Cardiac fibroblast (primary cell): ENCODE data around the gene ANKMY1.

Experiments used
- DNase-seq, 2 donors: peaks; one replicate each; pipeline versions ENCODE4 v3.0.0 to v3.0.0-alpha.2; 2010; ENCODE audit warnings: low read depth in 2 of 2
- H3K4me3 ChIP-seq, 2 donors: replicated peaks in 1 of 2; 1 replicate in 1 of 2; 2 replicates in 1 of 2; pipeline ENCODE4 v1.5.1; 2011; ENCODE audit warnings: low read depth in 2 of 2, low read length in 2 of 2, mild to moderate bottlenecking in 2 of 2, moderate library complexity in 1 of 2
- TF ChIP-seq, protein P1 (sequence below): IDR thresholded peaks from one replicate; pipeline ENCODE4 v1.5.1; 2011; ENCODE audit warnings: low read depth, mild to moderate bottlenecking, low read length, inconsistent platforms

The ANKMY1 gene

GRCh38 chr2:240432430-240432819, 125.4 kb downstream of the ANKMY1 start:
- TF ChIP-seq, protein P1, sequence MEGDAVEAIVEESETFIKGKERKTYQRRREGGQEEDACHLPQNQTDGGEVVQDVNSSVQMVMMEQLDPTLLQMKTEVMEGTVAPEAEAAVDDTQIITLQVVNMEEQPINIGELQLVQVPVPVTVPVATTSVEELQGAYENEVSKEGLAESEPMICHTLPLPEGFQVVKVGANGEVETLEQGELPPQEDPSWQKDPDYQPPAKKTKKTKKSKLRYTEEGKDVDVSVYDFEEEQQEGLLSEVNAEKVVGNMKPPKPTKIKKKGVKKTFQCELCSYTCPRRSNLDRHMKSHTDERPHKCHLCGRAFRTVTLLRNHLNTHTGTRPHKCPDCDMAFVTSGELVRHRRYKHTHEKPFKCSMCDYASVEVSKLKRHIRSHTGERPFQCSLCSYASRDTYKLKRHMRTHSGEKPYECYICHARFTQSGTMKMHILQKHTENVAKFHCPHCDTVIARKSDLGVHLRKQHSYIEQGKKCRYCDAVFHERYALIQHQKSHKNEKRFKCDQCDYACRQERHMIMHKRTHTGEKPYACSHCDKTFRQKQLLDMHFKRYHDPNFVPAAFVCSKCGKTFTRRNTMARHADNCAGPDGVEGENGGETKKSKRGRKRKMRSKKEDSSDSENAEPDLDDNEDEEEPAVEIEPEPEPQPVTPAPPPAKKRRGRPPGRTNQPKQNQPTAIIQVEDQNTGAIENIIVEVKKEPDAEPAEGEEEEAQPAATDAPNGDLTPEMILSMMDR = no peak
- no peak overlapping the region for H3K4me3 ChIP-seq
- DNase-seq = no peak

- no peak for DNase-seq
- TF ChIP-seq, protein P1 = no peak
- no peak overlapping the region for H3K4me3 ChIP-seq
These were observed 125.9 kb downstream of the ANKMY1 start for GRCh38 chr2:240431661-240432424.

- TF ChIP-seq, protein P1 = no peak
- no peak overlapping the region for H3K4me3 ChIP-seq
- DNase-seq = no peak
These were observed 126.5 kb downstream of the ANKMY1 start for GRCh38 chr2:240431271-240431660.

DNA sequence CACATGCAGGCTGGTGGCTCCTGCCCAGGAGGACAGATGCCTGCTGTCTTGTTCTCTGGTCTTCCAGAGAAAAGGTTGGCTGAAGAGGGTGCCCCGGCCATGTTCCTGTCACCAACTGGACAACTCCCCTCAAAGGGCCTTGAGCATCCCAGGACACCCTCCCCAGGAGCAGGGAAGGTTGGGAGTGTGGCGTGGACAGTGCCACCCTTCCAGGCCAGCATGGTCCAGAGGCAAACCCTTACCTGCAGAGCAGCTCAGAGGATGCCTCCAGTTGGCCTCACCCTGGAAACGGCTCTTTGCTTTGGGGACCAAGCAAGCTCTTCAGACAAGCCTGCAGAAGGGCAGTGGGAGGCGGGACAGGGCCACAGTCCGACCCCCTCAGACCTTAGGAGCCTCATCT, 127.2 kb downstream of the ANKMY1 start:
- DNase-seq = no peak
- TF ChIP-seq, protein P1 = no peak
- H3K4me3 ChIP-seq = no peak overlapping the region

DNA sequence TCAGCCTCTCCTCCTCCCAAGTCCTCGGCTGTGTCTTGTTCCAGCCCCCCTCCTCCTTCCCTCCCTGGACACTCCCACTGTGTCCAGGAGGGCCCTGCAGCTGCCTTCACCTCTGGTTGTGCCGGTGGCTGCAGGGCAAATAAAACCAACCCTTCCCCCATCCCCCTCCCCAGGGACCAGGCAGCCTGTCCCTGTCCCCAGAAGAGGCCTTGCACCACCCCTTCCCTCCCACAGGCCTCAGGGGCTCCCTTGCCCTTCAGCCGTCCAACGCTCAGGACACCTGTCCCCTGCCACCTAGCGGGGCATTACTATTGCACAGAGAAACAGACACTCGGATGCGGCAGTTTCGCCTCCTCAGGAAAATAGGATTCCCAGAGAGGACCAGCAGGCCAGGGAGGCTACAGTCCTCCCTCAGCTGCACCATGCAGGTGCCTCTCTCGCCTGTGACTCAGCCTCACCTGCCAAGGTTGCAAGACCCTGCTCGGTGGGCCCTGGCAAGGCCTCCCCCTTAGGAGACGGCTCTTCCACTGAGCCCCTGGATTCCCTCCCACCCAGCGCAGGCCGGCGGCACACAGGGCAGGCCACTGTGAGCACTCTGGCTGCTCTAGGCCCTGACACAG, 127.8 kb downstream of the ANKMY1 start:
- TF ChIP-seq, protein P1 = no peak

More for the DNA sequence above, 127.8 kb downstream of the ANKMY1 start:
- H3K4me3 ChIP-seq = no peak overlapping the region
- no peak for DNase-seq
